SK-N-SH (cell line): ENCODE data around the gene ITIH5. TPM values are rescaled to one million over a fixed set of nuclear protein-coding genes. Genes with fewer than 3 reads are reported as not detected.

Experiments used
- CTCF ChIA-PET: fragments of 300-600, 350-600 bp; formaldehyde crosslinking; extraction: SDS; loops from one replicate; lab custom pipeline; 2021; lab: Yijun Ruan, JAX
- POLR2A ChIA-PET: fragments of 350-600 bp; sonication (Branson Sonifier 250); formaldehyde crosslinking; extraction: SDS; loops from one replicate; lab custom pipeline; 2020; ENCODE audit warnings: antibody characterized with exemption, inconsistent platforms; lab: Yijun Ruan, JAX
- DNase-seq: peaks from one replicate; pipeline ENCODE4 v3.0.0; 2012
- H2AFZ ChIP-seq: fragments of 200-600 bp; sonication (generic); 2 replicates; pipeline ENCODE4 v1.8.1; 2016; ENCODE audit warnings: antibody characterized with exemption, mild to moderate bottlenecking, low read depth
- H3F3A ChIP-seq: fragments of 200-600 bp; sonication (generic); replicated peaks from 2 replicates; pipeline ENCODE3; 2016; ENCODE audit warnings: antibody characterized with exemption, mild to moderate bottlenecking; ENCODE audit not compliant: insufficient read depth
- H3K27ac ChIP-seq, 2 experiments: fragments of 200-500 bp in 1 of 2; fragments of 200-600 bp in 1 of 2; sonication (Bioruptor generic) in 1 of 2; sonication (generic), shearing (Covaris generic) in 1 of 2; 2 replicates each; pipeline versions ENCODE4 v1.5.1 to v1.6.1; 2014 to 2016; ENCODE audit warnings: low read depth in 2 of 2, inconsistent platforms in 1 of 2, low read length in 1 of 2, mild to moderate bottlenecking in 1 of 2, mixed read lengths in 1 of 2
- H3K27me3 ChIP-seq: fragments of 200-600 bp; sonication (generic), shearing (Covaris generic); 2 replicates; pipeline ENCODE4 v1.6.1; 2016; ENCODE audit warnings: mixed run types; ENCODE audit not compliant: insufficient read depth
- H3K36me3 ChIP-seq, 2 experiments: fragments of 200-500 bp in 1 of 2; fragments of 200-600 bp in 1 of 2; sonication (Bioruptor generic) in 1 of 2; sonication (generic) in 1 of 2; replicated peaks in 1 of 2; 2 replicates each; pipeline versions ENCODE3 to v1.5.1; 2014 to 2016; ENCODE audit warnings: low read length in 1 of 2, mild to moderate bottlenecking in 1 of 2; ENCODE audit not compliant: insufficient read depth in 2 of 2, control insufficient read depth in 1 of 2
- H3K4me1 ChIP-seq, 2 experiments: fragments of 200-500 bp in 1 of 2; fragments of 200-600 bp in 1 of 2; sonication (Bioruptor generic) in 1 of 2; sonication (generic), shearing (Covaris generic) in 1 of 2; 2 replicates each; pipeline versions ENCODE4 v1.5.1 to v1.6.1; 2014 to 2016; ENCODE audit warnings: low read depth in 1 of 2, low read length in 1 of 2, mixed run types in 1 of 2; ENCODE audit not compliant: insufficient read depth in 2 of 2, control insufficient read depth in 1 of 2
- H3K4me2 ChIP-seq: fragments of 200-600 bp; sonication (generic), shearing (Covaris generic); 2 replicates; pipeline ENCODE4 v1.6.1; 2017; ENCODE audit warnings: mixed run types
- H3K4me3 ChIP-seq, 2 experiments: fragments of 200-500 bp in 1 of 2; fragments of 200-600 bp in 1 of 2; sonication (Bioruptor generic) in 1 of 2; sonication (generic), shearing (Covaris generic) in 1 of 2; 2 replicates each; pipeline versions ENCODE4 v1.5.1 to v1.8.1; 2014 to 2016; ENCODE audit warnings: low read depth in 2 of 2, inconsistent platforms in 1 of 2, low read length in 1 of 2, mild to moderate bottlenecking in 1 of 2, mixed read lengths in 1 of 2, moderate library complexity in 1 of 2
- H3K79me2 ChIP-seq: fragments of 200-600 bp; sonication (generic); 2 replicates; pipeline ENCODE4 v1.8.1; 2017; ENCODE audit warnings: mild to moderate bottlenecking; ENCODE audit not compliant: insufficient read depth
- H3K9ac ChIP-seq: fragments of 200-600 bp; sonication (generic); 2 replicates; pipeline ENCODE4 v1.6.1; 2017; ENCODE audit warnings: mixed run types
- H3K9me2 ChIP-seq: fragments of 200-600 bp; sonication (generic); 2 replicates; pipeline ENCODE4 v1.6.1; 2017; ENCODE audit warnings: mixed run types
- H3K9me3 ChIP-seq: fragments of 200-600 bp; sonication (generic); 2 replicates; pipeline ENCODE4 v1.6.1; 2017; ENCODE audit warnings: mixed run types, mild to moderate bottlenecking, moderate library complexity
- H4K20me1 ChIP-seq: fragments of 200-600 bp; sonication (generic); 2 replicates; pipeline ENCODE4 v1.6.1; 2017; ENCODE audit warnings: mild to moderate bottlenecking, mixed run types; ENCODE audit not compliant: insufficient read depth
- CHD2 ChIP-seq: fragments of 150-350 bp; IDR thresholded peaks from 2 replicates; pipeline ENCODE4 v1.6.1; 2018; ENCODE audit warnings: low read length; ENCODE audit not compliant: partially characterized antibody
- ELF1 ChIP-seq: IDR thresholded peaks from 2 replicates; pipeline ENCODE4 v1.4.0; 2012
- EP300 ChIP-seq, 2 experiments: IDR thresholded peaks; 2 replicates each; pipeline versions ENCODE4 v1.4.0 to v1.6.1; 2012; ENCODE audit warnings: borderline replicate concordance in 1 of 2, low read depth in 1 of 2, low read length in 1 of 2
- FOSL2 ChIP-seq: IDR thresholded peaks from 2 replicates; pipeline ENCODE4 v1.4.0; 2012; ENCODE audit warnings: low read depth, mild to moderate bottlenecking, moderate library complexity, borderline replicate concordance
- FOXM1 ChIP-seq: IDR thresholded peaks from 2 replicates; pipeline ENCODE4 v1.4.0; 2012; ENCODE audit warnings: low read depth, mild to moderate bottlenecking
- GABPA ChIP-seq: IDR thresholded peaks from 2 replicates; pipeline ENCODE4 v1.4.0; 2012; ENCODE audit warnings: low read depth, mild to moderate bottlenecking
- GATA2 ChIP-seq: sonication (generic); formaldehyde crosslinking; IDR thresholded peaks from 2 replicates; pipeline ENCODE4 v1.5.0; 2020; ENCODE audit warnings: mild to moderate bottlenecking, missing genetic modification reagents
- MEF2A ChIP-seq: IDR thresholded peaks from 2 replicates; pipeline ENCODE4 v1.4.0; 2012; ENCODE audit warnings: low read depth, borderline replicate concordance
- NFIC ChIP-seq: IDR thresholded peaks from 2 replicates; pipeline ENCODE4 v1.4.0; 2012; ENCODE audit warnings: borderline replicate concordance
- POLR2AphosphoS5 ChIP-seq: IDR thresholded peaks from 2 replicates; pipeline ENCODE4 v1.6.1; 2012; ENCODE audit warnings: low read depth, low read length
- RCOR1 ChIP-seq: fragments of 150-350 bp; IDR thresholded peaks from 2 replicates; pipeline ENCODE4 v1.6.1; 2017; ENCODE audit warnings: antibody characterized with exemption, low read length
- RXRA ChIP-seq: IDR thresholded peaks from 2 replicates; pipeline ENCODE4 v1.4.0; 2012; ENCODE audit warnings: low read depth, mild to moderate bottlenecking, borderline replicate concordance
- TCF12 ChIP-seq: IDR thresholded peaks from 2 replicates; pipeline ENCODE4 v1.4.0; 2012
- YY1 ChIP-seq: IDR thresholded peaks from 2 replicates; pipeline ENCODE4 v1.4.0; 2012; ENCODE audit warnings: low read depth, mild to moderate bottlenecking
- whole genome bisulfite sequencing: methylation state at CpG from one replicate; pipeline ENCODE4 v1.1.6; 2017; ENCODE audit warnings: low lambda C conversion rate; 5-methylcytosine and 5-hydroxymethylcytosine counted together
- polyA plus RNA-seq, 3 experiments: library from polyadenylated mRNA; depleted of rRNA; stranded (reverse); fragments of >200 nt; gene quantifications; 2 replicates each; pipeline ENCODE4 v1.2.3, GENCODE V29; 2012
- TF ChIP-seq, protein P1 (sequence below): IDR thresholded peaks from 2 replicates; pipeline ENCODE4 v1.4.0; 2012; ENCODE audit warnings: low read depth
- TF ChIP-seq, protein P2 (sequence below): IDR thresholded peaks from 2 replicates; pipeline ENCODE4; 2012
- TF ChIP-seq, protein P3 (sequence below): fragments of 150-350 bp; IDR thresholded peaks from 2 replicates; pipeline ENCODE4 v1.6.1; 2017; ENCODE audit warnings: antibody characterized with exemption, low read length, low read depth, borderline replicate concordance

ITIH5 gene
- polyA plus RNA-seq, 1 of the 3 experiments (the other 2 are of a cell fraction): 0.07 TPM

DNA sequence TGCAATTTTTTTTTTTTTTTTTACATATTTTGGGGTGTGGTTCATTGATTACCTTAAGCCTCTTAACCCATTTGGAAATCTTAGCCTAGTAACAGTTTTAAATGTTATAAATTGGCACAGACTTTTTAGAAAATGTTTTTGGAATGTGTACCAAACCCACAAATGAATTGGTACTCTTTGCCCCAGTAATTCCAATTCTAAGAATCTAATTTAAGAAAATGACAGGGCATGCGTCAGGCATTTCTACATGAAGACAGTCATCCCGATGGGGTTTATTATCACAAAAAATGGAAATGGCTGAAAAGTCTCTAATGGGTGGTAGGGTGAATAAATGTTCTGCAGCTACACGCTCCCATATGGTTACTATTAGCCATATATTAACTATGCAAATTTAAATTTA, 54.9 kb downstream of the ITIH5 start:
- Histone ChIP-seq H3K27ac (no peak overlapping the region), H3K9ac (no peak overlapping the region), H3K4me3 (no peak overlapping the region), H3K4me2 (no peak overlapping the region), H3K9me3 (no peaks in the 10 kb centered on the region), H3K36me3 (no peaks in the 10 kb centered on the region), H3K4me1 (no peaks in the 10 kb centered on the region; a peak in 2 of 4 replicates), H3K27me3 (no peaks in the 10 kb centered on the region), H4K20me1 (no peaks in the 10 kb centered on the region), H3K9me2 (no peaks in the 10 kb centered on the region), H3F3A (no peaks in the 10 kb centered on the region), H2AFZ (no peak overlapping the region), H3K79me2 (no peaks in the 10 kb centered on the region)
- no peak for DNase-seq
- 48% methylated on average over 3 of the region's 3 CpGs for WGBS
- ChIA-PET CTCF (interaction anchor here (1.7 kb wide), 1 partner anchor 75 kb away, joined by 6 read pairs; no protein-coding TSS in a partner anchor), POLR2A (no interaction called here)
- TF ChIP-seq YY1: no peak
- TF ChIP-seq FOXM1: no peak
- TF ChIP-seq CHD2: no peak

DNA sequence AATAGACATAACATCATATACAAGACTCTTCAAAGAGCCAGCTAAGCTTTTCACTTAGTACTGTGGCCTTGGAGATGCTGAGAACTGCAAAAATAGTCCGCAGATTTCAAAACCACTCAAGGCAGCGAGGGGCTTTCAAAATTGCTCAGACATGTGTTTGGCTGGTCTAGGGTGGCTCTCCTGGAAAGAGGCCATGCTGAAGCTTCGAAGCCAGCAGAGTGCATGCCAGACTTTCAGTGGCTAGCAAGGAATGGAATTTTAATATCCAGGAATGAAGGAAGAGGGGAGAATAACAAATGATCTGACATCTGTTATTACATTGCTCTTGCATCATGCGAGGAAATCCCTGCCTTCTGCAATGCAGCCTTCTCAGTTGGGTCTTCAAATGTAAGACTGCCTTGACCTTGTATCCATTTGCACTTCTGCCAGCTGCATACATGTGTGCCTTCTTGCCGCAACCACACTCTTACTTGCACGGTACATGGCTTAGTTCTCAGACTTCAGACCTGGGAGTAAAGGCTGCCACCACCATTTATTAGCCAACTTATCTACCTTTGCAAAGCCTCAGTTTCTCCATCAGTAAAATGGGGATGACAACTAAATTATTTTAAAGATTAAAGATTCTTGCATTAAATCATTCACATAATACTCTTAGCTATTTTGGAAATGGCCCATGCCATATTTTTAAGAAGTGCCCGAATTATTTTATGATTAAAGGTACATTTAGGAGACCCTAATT, 55.9 kb downstream of the ITIH5 start:
- H2AFZ ChIP-seq: no peak overlapping the region
- ChIA-PET CTCF (interaction anchor here (1.3 kb wide), 1 partner anchor 85 kb away, joined by 5 read pairs; no protein-coding TSS in a partner anchor), POLR2A (interaction anchor here (0.7 kb wide), 1 partner anchor 286 kb away, joined by 3 read pairs; no protein-coding TSS in a partner anchor)
- no peak for DNase-seq
- no peaks in the 10 kb centered on the region; a peak in 2 of 4 replicates for H3K4me1 ChIP-seq
- no peaks in the 10 kb centered on the region for H4K20me1 ChIP-seq
- whole genome bisulfite sequencing: 49% methylated on average over 7 of the region's 7 CpGs
- no peak overlapping the region for H3K27ac ChIP-seq
- H3K9me3 ChIP-seq: no peaks in the 10 kb centered on the region
- H3K79me2 ChIP-seq: no peaks in the 10 kb centered on the region
- H3K4me3 ChIP-seq: no peak overlapping the region
- no peaks in the 10 kb centered on the region for H3K36me3 ChIP-seq
- no peaks in the 10 kb centered on the region for H3K27me3 ChIP-seq
- H3K4me2 ChIP-seq: no peak overlapping the region
- no peaks in the 10 kb centered on the region for H3K9me2 ChIP-seq
- H3K9ac ChIP-seq: no peak overlapping the region
- H3F3A ChIP-seq: no peaks in the 10 kb centered on the region
- TF ChIP-seq FOXM1: no peak
- no peak for TF ChIP-seq ELF1
- TF ChIP-seq RXRA: no peak
- TF ChIP-seq GATA2 (CRISPR knock-in tag): no peak
- TF ChIP-seq, protein P1, sequence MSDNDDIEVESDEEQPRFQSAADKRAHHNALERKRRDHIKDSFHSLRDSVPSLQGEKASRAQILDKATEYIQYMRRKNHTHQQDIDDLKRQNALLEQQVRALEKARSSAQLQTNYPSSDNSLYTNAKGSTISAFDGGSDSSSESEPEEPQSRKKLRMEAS: no peak
- TF ChIP-seq RCOR1: no peak
- TF ChIP-seq, protein P2, sequence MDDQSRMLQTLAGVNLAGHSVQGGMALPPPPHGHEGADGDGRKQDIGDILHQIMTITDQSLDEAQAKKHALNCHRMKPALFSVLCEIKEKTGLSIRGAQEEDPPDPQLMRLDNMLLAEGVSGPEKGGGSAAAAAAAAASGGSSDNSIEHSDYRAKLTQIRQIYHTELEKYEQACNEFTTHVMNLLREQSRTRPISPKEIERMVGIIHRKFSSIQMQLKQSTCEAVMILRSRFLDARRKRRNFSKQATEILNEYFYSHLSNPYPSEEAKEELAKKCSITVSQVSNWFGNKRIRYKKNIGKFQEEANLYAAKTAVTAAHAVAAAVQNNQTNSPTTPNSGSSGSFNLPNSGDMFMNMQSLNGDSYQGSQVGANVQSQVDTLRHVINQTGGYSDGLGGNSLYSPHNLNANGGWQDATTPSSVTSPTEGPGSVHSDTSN: peak; percentile 58; the same call in 1 of the 2 replicates
- no peak for TF ChIP-seq MEF2A
- TF ChIP-seq TCF12: peak; percentile 25; the same call in 1 of the 2 replicates
- TF ChIP-seq FOSL2: no peak
- no peak for TF ChIP-seq EP300 (IDR thresholded peaks at IDR 0.05; ENCODE audit: borderline replicate concordance in 1 of 2, low read depth in 1 of 2, low read length in 1 of 2)
- TF ChIP-seq, protein P3, sequence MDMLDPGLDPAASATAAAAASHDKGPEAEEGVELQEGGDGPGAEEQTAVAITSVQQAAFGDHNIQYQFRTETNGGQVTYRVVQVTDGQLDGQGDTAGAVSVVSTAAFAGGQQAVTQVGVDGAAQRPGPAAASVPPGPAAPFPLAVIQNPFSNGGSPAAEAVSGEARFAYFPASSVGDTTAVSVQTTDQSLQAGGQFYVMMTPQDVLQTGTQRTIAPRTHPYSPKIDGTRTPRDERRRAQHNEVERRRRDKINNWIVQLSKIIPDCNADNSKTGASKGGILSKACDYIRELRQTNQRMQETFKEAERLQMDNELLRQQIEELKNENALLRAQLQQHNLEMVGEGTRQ: no peak
- TF ChIP-seq NFIC: no peak
- no peak for TF ChIP-seq POLR2AphosphoS5
- no peak for TF ChIP-seq GABPA
- TF ChIP-seq, all 33 proteins: peak for 2
